HepG2 (cell line): Measurements from ENCODE around the gene PARK7. TPM values are rescaled to one million over a fixed set of nuclear protein-coding genes. Genes with fewer than 3 reads are reported as not detected.

Experiments
- DDIT3 ChIP-seq: sonication (generic); formaldehyde crosslinking; IDR thresholded peaks from 2 replicates; pipeline ENCODE4 v1.4.0; 2020; ENCODE audit warnings: mild to moderate bottlenecking, missing genetic modification reagents
- ETV5 ChIP-seq: IDR thresholded peaks from 2 replicates; pipeline ENCODE4 v1.6.1; 2018; ENCODE audit warnings: missing biosample characterization, missing genetic modification reagents, inconsistent platforms, borderline replicate concordance
- NFAT5 ChIP-seq: sonication (generic); formaldehyde crosslinking; IDR thresholded peaks from 2 replicates; pipeline ENCODE4 v1.4.0; 2020; ENCODE audit warnings: missing genetic modification reagents
- SALL2 ChIP-seq: sonication (generic); formaldehyde crosslinking; IDR thresholded peaks from 2 replicates; pipeline ENCODE4 v1.8.1; 2023; ENCODE audit warnings: mild to moderate bottlenecking, missing genetic modification reagents, inconsistent platforms
- SP140L ChIP-seq: sonication (generic); formaldehyde crosslinking; IDR thresholded peaks from 2 replicates; pipeline ENCODE4 v1.4.0; 2020; ENCODE audit warnings: missing genetic modification reagents, borderline replicate concordance
- ZBTB33 ChIP-seq: sonication (generic); formaldehyde crosslinking; IDR thresholded peaks from 2 replicates; pipeline ENCODE4 v1.4.0; 2020; ENCODE audit warnings: missing genetic modification reagents
- polyA plus RNA-seq, 8 experiments: library from polyadenylated mRNA; depleted of rRNA in 3 of 8; stranded (reverse) in 7 of 8; unstranded in 1 of 8; fragments of >200 nt; fragmentation: Illumina TruSeq in 4 of 8; extraction: Trizol in 4 of 8; gene quantifications; 2 replicates each; pipeline versions ENCODE4 v1.2.1 to v1.2.3, GENCODE V29; 2011 to 2016; ENCODE audit warnings: low read depth in 4 of 8, missing spikeins in 1 of 8, mixed read lengths in 1 of 8; ENCODE audit not compliant: insufficient read depth in 1 of 8
- total RNA-seq, 5 experiments: library from RNA; depleted of rRNA; stranded (reverse); fragments of >200 nt; fragmentation: Illumina TruSeq; extraction: Trizol; gene quantifications; 2 replicates each; pipeline ENCODE4 v1.2.3, GENCODE V29; 2016; ENCODE audit warnings: low read depth in 1 of 5
- TF ChIP-seq, protein P1 (sequence below): sonication (generic); formaldehyde crosslinking; IDR thresholded peaks from 2 replicates; pipeline ENCODE4 v1.5.0; 2020; ENCODE audit warnings: mild to moderate bottlenecking, missing genetic modification reagents, borderline replicate concordance
- TF ChIP-seq, protein P2 (sequence below): sonication (generic); formaldehyde crosslinking; IDR thresholded peaks from 2 replicates; pipeline ENCODE4 v1.4.0; 2020; ENCODE audit warnings: missing genetic modification reagents

The PARK7 gene
- total and polyA plus RNA-seq, 2 of the 13 experiments (the other 11 are each of a cell fraction or from before 2014, with no cell fraction given): 212 to 296 TPM

DNA sequence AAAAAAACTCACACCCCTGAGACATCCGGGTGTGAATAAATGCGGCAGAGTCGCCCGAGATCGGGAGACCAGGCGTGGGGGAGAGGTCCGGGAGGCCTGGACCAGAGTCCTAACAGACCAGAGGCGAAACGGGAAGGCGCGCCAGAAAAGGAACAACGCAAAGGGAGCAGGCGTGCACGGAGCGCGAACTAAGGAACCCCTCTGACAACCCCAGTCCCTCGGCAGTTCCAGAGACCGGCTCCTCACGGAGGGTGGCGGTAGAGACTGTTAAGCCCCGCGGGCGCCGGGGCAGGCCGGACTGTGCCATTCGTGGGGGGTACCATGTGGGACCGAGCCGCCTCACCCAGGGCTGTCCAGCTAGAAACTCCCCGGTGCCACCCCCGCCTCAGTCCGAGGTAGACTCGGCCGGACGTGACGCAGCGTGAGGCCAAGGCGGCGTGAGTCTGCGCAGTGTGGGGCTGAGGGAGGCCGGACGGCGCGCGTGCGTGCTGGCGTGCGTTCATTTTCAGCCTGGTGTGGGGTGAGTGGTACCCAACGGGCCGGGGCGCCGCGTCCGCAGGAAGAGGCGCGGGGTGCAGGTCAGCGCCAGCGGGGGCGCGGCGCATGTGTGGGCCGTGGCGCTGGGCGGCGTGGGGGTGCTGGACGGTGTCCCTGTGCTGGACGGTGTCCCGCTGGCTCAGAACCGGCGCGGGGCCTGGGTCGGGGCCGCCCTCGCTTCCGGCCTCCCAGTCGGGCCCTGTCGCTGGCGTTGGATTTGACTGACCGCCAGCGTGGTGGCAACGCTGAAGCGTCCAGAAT, at the start of gene PARK7 (continued):
- TF ChIP-seq, protein P1, sequence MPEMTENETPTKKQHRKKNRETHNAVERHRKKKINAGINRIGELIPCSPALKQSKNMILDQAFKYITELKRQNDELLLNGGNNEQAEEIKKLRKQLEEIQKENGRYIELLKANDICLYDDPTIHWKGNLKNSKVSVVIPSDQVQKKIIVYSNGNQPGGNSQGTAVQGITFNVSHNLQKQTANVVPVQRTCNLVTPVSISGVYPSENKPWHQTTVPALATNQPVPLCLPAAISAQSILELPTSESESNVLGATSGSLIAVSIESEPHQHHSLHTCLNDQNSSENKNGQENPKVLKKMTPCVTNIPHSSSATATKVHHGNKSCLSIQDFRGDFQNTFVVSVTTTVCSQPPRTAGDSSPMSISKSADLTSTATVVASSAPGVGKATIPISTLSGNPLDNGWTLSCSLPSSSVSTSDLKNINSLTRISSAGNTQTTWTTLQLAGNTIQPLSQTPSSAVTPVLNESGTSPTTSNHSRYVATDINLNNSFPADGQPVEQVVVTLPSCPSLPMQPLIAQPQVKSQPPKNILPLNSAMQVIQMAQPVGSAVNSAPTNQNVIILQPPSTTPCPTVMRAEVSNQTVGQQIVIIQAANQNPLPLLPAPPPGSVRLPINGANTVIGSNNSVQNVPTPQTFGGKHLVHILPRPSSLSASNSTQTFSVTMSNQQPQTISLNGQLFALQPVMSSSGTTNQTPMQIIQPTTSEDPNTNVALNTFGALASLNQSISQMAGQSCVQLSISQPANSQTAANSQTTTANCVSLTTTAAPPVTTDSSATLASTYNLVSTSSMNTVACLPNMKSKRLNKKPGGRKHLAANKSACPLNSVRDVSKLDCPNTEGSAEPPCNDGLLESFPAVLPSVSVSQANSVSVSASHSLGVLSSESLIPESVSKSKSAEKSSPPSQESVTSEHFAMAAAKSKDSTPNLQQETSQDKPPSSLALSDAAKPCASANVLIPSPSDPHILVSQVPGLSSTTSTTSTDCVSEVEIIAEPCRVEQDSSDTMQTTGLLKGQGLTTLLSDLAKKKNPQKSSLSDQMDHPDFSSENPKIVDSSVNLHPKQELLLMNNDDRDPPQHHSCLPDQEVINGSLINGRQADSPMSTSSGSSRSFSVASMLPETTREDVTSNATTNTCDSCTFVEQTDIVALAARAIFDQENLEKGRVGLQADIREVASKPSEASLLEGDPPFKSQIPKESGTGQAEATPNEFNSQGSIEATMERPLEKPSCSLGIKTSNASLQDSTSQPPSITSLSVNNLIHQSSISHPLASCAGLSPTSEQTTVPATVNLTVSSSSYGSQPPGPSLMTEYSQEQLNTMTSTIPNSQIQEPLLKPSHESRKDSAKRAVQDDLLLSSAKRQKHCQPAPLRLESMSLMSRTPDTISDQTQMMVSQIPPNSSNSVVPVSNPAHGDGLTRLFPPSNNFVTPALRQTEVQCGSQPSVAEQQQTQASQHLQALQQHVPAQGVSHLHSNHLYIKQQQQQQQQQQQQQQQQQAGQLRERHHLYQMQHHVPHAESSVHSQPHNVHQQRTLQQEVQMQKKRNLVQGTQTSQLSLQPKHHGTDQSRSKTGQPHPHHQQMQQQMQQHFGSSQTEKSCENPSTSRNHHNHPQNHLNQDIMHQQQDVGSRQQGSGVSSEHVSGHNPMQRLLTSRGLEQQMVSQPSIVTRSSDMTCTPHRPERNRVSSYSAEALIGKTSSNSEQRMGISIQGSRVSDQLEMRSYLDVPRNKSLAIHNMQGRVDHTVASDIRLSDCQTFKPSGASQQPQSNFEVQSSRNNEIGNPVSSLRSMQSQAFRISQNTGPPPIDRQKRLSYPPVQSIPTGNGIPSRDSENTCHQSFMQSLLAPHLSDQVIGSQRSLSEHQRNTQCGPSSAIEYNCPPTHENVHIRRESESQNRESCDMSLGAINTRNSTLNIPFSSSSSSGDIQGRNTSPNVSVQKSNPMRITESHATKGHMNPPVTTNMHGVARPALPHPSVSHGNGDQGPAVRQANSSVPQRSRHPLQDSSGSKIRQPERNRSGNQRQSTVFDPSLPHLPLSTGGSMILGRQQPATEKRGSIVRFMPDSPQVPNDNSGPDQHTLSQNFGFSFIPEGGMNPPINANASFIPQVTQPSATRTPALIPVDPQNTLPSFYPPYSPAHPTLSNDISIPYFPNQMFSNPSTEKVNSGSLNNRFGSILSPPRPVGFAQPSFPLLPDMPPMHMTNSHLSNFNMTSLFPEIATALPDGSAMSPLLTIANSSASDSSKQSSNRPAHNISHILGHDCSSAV (CRISPR knock-in tag): 0 out of 2 replicates have a peak, but pooled peaks have one; percentile 49
- TF ChIP-seq ZBTB33 (CRISPR knock-in tag) (peak; percentile 33; the same call in 1 of the 2 replicates), NFAT5 (peak; percentile 8), SP140L (no peak), DDIT3 (no peak), SALL2 (peak; percentile 74; the same call in 1 of the 2 replicates), ETV5 (CRISPR knock-in tag) (peak; percentile 75)
- TF ChIP-seq, protein P2, sequence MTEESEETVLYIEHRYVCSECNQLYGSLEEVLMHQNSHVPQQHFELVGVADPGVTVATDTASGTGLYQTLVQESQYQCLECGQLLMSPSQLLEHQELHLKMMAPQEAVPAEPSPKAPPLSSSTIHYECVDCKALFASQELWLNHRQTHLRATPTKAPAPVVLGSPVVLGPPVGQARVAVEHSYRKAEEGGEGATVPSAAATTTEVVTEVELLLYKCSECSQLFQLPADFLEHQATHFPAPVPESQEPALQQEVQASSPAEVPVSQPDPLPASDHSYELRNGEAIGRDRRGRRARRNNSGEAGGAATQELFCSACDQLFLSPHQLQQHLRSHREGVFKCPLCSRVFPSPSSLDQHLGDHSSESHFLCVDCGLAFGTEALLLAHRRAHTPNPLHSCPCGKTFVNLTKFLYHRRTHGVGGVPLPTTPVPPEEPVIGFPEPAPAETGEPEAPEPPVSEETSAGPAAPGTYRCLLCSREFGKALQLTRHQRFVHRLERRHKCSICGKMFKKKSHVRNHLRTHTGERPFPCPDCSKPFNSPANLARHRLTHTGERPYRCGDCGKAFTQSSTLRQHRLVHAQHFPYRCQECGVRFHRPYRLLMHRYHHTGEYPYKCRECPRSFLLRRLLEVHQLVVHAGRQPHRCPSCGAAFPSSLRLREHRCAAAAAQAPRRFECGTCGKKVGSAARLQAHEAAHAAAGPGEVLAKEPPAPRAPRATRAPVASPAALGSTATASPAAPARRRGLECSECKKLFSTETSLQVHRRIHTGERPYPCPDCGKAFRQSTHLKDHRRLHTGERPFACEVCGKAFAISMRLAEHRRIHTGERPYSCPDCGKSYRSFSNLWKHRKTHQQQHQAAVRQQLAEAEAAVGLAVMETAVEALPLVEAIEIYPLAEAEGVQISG (CRISPR knock-in tag): peak; percentile 94
